Fibroblast of villous mesenchyme (primary cell): Measurements from ENCODE around the gene ZNF90. TPM values are rescaled to one million over a fixed set of nuclear protein-coding genes. Genes with fewer than 3 reads are reported as not detected.
"Not testable (repeated sequence)": the region's sequence is repeated elsewhere in the genome, so short reads cannot be mapped to it uniquely, and the experiment has no call there.

ENCODE experiments used
- DNase-seq: peaks from one replicate; pipeline ENCODE4 v3.0.0-alpha.2; 2010; ENCODE audit warnings: low read depth
- H3K4me3 ChIP-seq: 2 replicates; pipeline ENCODE4 v1.5.1; 2011; ENCODE audit warnings: low read depth, mild to moderate bottlenecking, low read length
- total RNA-seq: library from RNA; depleted of rRNA; stranded (reverse); fragments of >200 nt; gene quantifications from 2 replicates; pipeline ENCODE4 v1.2.3, GENCODE V29; 2012
- TF ChIP-seq, protein P1 (sequence below): IDR thresholded peaks from 2 replicates; pipeline ENCODE4 v1.5.1; 2012; ENCODE audit warnings: low read depth, mild to moderate bottlenecking, low read length; ENCODE audit not compliant: insufficient read depth

ZNF90 gene
- total RNA-seq, 1 donor = 0.86 TPM

DNA sequence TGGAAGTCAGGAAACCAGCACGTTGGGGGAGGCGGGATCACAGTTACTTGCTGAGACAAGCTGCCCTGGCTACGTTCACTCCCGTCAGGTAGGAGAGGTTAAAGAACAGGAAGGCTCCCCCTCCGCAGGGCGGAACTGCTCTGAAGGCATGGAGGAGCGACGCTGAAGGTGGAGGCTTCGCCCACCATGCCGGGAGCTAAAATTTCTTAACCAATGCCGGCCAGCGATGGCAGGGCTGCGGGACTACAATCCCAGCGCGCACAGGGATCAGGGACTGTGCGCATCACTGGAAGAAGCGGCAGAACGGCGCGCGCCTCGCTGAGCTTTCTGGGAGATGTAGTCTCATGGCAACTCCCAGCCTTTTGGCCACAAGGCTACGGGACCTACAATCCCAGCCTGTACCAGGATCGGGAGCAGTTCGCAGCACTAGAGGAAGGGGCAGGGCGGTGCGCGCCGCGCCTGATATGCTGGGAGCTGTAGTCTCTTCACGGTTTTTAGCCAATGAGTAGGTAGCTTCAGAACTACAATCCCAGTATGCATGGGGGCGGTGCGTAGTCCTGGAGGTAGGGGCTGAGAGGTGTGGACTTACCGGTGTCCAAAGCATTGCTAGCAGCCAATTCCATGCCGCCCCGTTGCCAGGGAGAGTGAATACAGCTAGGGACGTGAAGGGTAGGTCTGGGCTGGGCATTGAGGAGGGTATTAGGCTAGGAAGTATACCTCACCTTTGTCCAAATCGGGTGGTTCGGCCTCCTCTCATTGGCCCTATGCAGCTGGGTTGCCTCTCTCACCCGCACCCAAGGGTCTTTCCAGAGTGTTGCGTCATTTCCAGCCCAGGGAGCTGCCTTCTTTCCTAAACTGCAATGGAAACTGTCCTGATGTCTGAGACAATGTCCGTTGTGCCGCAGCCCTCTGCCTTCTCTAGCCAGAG lies 25.7 kb upstream of the ZNF90 start:
- peak overlapping the region; percentile 93 for H3K4me3 ChIP-seq
- TF ChIP-seq, protein P1, sequence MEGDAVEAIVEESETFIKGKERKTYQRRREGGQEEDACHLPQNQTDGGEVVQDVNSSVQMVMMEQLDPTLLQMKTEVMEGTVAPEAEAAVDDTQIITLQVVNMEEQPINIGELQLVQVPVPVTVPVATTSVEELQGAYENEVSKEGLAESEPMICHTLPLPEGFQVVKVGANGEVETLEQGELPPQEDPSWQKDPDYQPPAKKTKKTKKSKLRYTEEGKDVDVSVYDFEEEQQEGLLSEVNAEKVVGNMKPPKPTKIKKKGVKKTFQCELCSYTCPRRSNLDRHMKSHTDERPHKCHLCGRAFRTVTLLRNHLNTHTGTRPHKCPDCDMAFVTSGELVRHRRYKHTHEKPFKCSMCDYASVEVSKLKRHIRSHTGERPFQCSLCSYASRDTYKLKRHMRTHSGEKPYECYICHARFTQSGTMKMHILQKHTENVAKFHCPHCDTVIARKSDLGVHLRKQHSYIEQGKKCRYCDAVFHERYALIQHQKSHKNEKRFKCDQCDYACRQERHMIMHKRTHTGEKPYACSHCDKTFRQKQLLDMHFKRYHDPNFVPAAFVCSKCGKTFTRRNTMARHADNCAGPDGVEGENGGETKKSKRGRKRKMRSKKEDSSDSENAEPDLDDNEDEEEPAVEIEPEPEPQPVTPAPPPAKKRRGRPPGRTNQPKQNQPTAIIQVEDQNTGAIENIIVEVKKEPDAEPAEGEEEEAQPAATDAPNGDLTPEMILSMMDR = no peak
- peak; percentile 97 for DNase-seq

DNA sequence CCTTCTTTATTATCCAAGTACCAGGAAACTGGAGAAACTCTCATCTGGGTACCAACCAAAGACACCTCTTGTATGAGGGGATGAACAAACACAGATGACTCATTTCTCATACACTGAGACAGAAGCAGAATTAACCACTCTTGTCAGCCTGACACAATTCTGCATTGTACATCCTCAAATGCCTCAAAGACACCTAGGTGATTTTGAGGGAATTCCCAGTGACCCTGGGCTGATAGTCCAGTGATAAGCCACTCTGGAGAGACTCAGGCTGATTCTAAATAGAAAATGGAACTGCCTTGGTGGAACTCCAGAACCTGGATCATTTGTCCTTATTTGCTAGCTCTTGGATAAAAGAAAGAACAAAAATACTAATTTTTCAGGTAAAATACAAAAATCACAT lies 19.1 kb upstream of the ZNF90 start:
- H3K4me3 ChIP-seq, DNase-seq: not testable (repeated sequence)

DNA sequence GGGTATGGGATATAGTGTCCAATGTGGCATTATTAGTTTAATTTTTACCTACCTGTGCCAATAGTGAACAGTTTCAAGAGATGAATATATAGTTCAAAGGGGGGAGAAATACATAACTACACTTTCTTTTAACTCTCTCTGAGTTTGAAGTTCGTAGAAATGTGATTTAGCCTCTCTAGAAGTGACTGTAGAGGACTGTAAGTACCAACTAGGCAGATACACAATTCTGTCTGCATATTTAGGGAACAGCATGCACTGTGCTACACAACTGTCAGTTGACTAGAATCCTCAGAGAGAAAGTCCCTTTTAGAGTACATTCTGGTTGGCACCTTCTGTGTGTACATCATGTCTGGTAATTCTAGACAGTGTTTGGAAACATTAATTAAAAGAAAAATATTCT lies 17.5 kb upstream of the ZNF90 start:
- H3K4me3 ChIP-seq = no peak overlapping the region
- no peak for DNase-seq
- TF ChIP-seq, protein P1 = no peak

DNA sequence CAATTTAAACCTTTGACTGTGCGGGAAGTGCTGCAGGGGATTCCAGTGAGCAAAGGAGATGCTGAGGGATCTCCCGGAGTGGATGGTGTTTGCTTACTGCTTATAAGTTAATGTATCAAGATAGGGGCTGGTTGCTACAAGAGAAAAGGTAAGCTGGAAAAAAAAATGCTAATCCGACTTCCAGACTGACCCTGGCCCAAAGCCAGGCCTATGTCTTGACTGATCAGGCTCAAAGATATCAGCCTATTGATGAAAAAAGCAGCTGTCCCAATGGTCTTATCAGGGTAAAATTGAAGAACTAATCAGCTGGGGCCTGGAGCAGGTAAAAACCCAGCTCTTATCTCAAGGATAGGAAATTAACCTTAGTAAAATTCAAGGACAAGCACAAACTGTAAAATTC lies 10.9 kb upstream of the ZNF90 start:
- H3K4me3 ChIP-seq = no peak overlapping the region
- no peak for DNase-seq
- TF ChIP-seq, protein P1 = no peak

DNA sequence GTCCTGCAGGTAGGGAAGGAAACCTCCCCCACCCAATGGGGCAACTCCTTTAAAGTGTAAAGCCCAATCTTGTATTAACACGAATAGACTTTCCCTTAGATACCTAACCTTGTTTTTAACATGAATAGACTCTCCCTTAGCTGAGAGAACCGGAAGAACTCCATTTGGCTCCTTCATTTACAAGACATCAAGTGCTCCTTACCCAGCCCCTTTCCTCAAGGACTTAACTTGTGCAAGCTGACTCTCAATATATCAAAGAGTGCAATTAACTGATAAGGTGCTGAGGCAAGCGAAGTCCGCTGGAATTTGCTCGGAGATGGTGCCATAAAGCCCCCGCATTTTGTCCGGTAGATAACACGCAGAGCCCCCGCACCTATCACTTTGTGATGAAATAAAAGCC lies 9.9 kb upstream of the ZNF90 start:
- TF ChIP-seq, protein P1 = no peak
- H3K4me3 ChIP-seq = no peak overlapping the region
- DNase-seq = no peak

DNA sequence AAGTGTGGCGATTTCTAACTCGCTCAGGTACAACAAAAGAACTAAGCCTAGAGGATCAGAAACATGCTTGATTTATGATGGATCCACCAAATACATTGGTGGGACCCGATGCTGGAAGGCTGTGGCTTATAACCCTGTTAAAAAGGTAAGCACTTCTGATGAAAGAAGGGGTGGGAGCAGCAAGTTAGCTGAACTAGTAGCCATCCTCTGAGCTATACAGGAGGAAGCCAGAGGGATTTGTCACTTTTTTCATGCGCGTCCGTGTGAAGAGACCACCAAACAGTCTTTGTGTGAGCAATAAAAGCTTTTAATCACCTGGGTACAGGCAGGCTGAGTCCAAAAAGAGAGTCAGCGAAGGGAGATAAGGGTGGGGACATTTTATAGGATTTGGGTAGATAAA lies 9.2 kb upstream of the ZNF90 start:
- DNase-seq, H3K4me3 ChIP-seq: not testable (repeated sequence)

DNA sequence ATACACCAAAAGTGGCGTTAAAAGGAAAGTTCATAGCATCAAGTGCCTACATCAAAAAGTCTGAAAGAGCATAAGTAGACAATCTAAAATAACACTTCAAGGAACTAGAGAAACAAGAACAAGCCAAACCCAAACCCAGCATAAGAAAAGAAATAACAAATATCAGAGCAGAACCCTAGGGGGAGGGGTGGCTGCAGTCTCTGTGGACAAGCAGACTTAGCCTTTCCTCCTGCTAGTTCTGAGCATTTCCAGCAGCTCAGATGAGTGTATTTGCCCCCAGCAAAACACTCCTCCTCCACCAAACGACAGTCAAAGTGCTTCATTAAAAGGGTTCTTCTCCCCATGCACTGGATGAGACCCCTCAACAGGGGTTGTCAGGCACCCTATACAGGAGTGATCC lies 7.1 kb upstream of the ZNF90 start:
- TF ChIP-seq, protein P1 = no peak
- no peak for DNase-seq
- H3K4me3 ChIP-seq = no peak overlapping the region

DNA sequence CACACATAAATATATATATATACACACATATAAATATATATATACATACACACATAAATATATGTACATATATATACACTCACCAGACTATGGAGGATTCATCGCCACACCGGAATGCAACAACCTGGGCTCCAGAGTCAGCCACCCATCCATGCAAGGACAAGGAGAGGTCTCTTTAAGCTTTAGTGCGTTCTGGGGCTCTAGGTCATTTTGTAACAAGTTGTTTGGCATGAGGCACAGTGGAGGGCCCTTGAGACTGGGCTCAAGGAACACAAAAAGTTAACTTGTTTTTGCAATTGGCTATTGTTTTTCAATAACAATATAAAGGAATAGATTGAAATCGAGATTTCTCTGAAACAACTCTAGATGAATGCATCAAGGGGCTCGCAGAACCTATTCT lies 4.9 kb upstream of the ZNF90 start:
- H3K4me3 ChIP-seq = no peak overlapping the region
- no peak for DNase-seq
- TF ChIP-seq, protein P1 = no peak
